ENCODE results near the gene ACR.

ACR gene

DNA sequence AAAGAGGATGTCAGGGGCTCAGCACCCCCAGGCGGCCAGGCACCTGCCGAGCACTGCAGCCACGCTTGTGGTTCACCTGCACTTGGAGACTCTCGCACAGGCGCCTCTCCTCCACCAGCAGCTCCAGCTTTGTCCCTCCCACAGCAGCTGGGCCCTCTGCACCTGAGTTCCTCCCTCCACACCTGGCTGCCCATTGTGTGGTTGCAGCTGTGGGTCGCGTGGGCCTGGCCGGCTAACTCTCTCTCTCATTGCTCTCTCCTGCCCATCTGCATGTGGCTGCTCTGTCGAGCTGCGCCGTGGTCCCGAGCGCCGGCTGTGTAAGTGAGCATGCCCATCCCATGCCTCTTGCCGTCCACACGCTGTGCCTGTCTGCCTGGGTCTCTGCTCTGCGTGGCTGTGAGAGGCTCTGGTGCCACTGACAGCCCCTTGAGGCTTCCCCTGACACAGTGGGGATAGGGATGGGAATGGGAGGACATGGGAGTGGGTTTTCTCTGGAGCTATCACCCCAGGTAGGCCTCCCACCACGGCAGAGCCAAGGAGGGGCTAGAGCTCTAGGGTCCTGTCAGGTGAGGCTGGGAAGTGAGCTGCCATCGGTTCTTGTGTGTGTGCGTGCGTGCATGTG lies 8.5 kb upstream of the ACR start:
- Histone ChIP-seq H3K23ac (ENCODE audit: low read depth, low read length, poor library complexity) (peak overlapping the region; percentile 21), H3K4me3 (ENCODE audit: low read length in 2 of 2) (no peak overlapping the region), H3K18ac (ENCODE audit: low read length) (peak overlapping the region; percentile 44), H2BK12ac (ENCODE audit: low read length) (peak overlapping the region; percentile 47), H3K14ac (ENCODE audit: low read length) (peak overlapping the region; percentile 77), H2BK120ac (ENCODE audit: low read depth, low read length) (no peak overlapping the region), H3K4me2 (ENCODE audit: insufficient read depth, low read length, poor library complexity, severe bottlenecking) (no peak overlapping the region), H2AFZ (ENCODE audit: low read length) (no peak overlapping the region), H4K91ac (ENCODE audit: low read depth, low read length, poor library complexity) (no peak overlapping the region), H3K4ac (ENCODE audit: low read length) (no peak overlapping the region), H2AK5ac (ENCODE audit: low read depth, low read length) (no peak overlapping the region), H3K79me1 (ENCODE audit: low read depth, low read length) (peaks cover 7% of the 10 kb centered on the region), H3K4me1 (ENCODE audit: control insufficient read depth in 2 of 2, insufficient read depth in 1 of 2, low read depth in 1 of 2, low read length in 2 of 2) (peaks cover 0 to 9% of the 10 kb centered on the region in 2 donors), H4K8ac (ENCODE audit: low read depth, low read length) (no peak overlapping the region), H3K36me3 (replicated peaks in 1 of 2; ENCODE audit: control insufficient read depth in 2 of 2, insufficient read depth in 2 of 2, low read length in 2 of 2) (peaks cover 18 to 43% of the 10 kb centered on the region in 2 donors), H2BK15ac (ENCODE audit: low read length) (no peak overlapping the region), H2BK5ac (ENCODE audit: low read length) (peak overlapping the region; percentile 49), H3K9me3 (replicated peaks in 1 of 2; ENCODE audit: control insufficient read depth in 2 of 2, insufficient read depth in 1 of 2, low read depth in 1 of 2, low read length in 2 of 2) (no peaks in the 10 kb centered on the region), H3K27me3 (ENCODE audit: control insufficient read depth in 3 of 3, insufficient read depth in 3 of 3, low read depth in 1 of 3, low read length in 3 of 3) (peaks cover 0 to 19% (median 0%) of the 10 kb centered on the region in 3 experiments), H3K9ac (ENCODE audit: low read depth, low read length, poor library complexity) (peak overlapping the region; percentile 50), H3K27ac (replicated peaks; ENCODE audit: low read length) (no peak overlapping the region)
- DNase-seq (ENCODE audit: low spot score), result no peak
- WGBS, 2 donors (ENCODE audit: extremely low coverage in 2 of 2, insufficient read length in 2 of 2, insufficient replicate concordance in 1 of 2), result no CpG with 5 or more reads among the region's 21 CpGs

- Histone ChIP-seq H4K8ac (ENCODE audit: low read depth, low read length) (no peak overlapping the region), H3K4me3 (ENCODE audit: low read length in 2 of 2) (no peak overlapping the region), H2BK15ac (ENCODE audit: low read length) (peak overlapping the region; percentile 49), H3K27me3 (ENCODE audit: control insufficient read depth in 3 of 3, insufficient read depth in 3 of 3, low read depth in 1 of 3, low read length in 3 of 3) (peaks cover 0 to 21% (median 0%) of the 10 kb centered on the region in 3 experiments), H3K23ac (ENCODE audit: low read depth, low read length, poor library complexity) (peak overlapping the region; percentile 21), H3K4ac (ENCODE audit: low read length) (no peak overlapping the region), H3K27ac (replicated peaks; ENCODE audit: low read length) (no peak overlapping the region), H3K4me2 (ENCODE audit: insufficient read depth, low read length, poor library complexity, severe bottlenecking) (no peak overlapping the region), H2BK12ac (ENCODE audit: low read length) (peak overlapping the region; percentile 47), H2AK5ac (ENCODE audit: low read depth, low read length) (peak overlapping the region; percentile 53), H3K9me3 (replicated peaks in 1 of 2; ENCODE audit: control insufficient read depth in 2 of 2, insufficient read depth in 1 of 2, low read depth in 1 of 2, low read length in 2 of 2) (no peaks in the 10 kb centered on the region), H2BK120ac (ENCODE audit: low read depth, low read length) (no peak overlapping the region), H2BK5ac (ENCODE audit: low read length) (peak overlapping the region; percentile 49), H3K4me1 (ENCODE audit: control insufficient read depth in 2 of 2, insufficient read depth in 1 of 2, low read depth in 1 of 2, low read length in 2 of 2) (peaks cover 0 to 9% of the 10 kb centered on the region in 2 donors), H4K91ac (ENCODE audit: low read depth, low read length, poor library complexity) (no peak overlapping the region), H3K36me3 (replicated peaks in 1 of 2; ENCODE audit: control insufficient read depth in 2 of 2, insufficient read depth in 2 of 2, low read length in 2 of 2) (peaks cover 12 to 36% of the 10 kb centered on the region in 2 donors), H3K79me1 (ENCODE audit: low read depth, low read length) (peaks cover 7% of the 10 kb centered on the region), H3K18ac (ENCODE audit: low read length) (peak overlapping the region; percentile 44), H3K14ac (ENCODE audit: low read length) (peak overlapping the region; percentile 77), H2AFZ (ENCODE audit: low read length) (no peak overlapping the region), H3K9ac (ENCODE audit: low read depth, low read length, poor library complexity) (peak overlapping the region; percentile 50)
- DNase-seq (ENCODE audit: low spot score), result no peak
- no CpG with 5 or more reads among the region's 54 CpGs for WGBS, 2 donors (ENCODE audit: extremely low coverage in 2 of 2, insufficient read length in 2 of 2, insufficient replicate concordance in 1 of 2)
Observed at GRCh38 chr22:50730013-50730891, 7.8 kb upstream of the ACR start.

DNA sequence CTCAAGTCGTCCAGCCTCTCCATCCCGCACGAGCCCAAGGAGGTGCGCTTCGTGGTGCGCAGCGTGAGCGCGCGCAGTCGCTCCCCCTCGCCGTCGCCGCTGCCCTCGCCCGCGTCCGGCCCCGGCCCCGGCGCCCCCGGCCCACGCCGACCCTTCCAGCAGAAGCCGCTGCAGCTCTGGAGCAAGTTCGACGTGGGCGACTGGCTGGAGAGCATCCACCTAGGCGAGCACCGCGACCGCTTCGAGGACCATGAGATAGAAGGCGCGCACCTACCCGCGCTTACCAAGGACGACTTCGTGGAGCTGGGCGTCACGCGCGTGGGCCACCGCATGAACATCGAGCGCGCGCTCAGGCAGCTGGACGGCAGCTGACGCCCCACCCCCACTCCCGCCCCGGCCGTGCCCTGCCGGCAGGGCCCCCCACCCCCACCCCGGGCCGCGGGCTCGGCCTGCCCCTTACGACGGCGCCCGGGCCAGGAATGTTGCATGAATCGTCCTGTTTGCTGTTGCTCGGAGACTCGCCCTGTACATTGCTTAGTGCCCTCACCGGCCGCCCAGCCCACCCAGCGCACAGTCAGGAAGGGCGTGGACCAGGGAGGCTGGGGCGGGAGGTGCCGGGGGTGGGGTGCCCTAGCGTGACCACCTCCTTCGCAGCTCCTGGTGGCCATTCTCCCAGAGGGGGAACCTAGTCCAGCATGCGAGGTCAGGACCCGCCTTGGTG lies 6.9 kb upstream of the ACR start:
- no CpG with 5 or more reads among the region's 76 CpGs for WGBS, 2 donors (ENCODE audit: extremely low coverage in 2 of 2, insufficient read length in 2 of 2, insufficient replicate concordance in 1 of 2)
- H3K4me3 ChIP-seq (ENCODE audit: low read length in 2 of 2), result no peak overlapping the region

More for the DNA sequence above, 6.9 kb upstream of the ACR start:
- Histone ChIP-seq H4K91ac (ENCODE audit: low read depth, low read length, poor library complexity) (no peak overlapping the region), H4K8ac (ENCODE audit: low read depth, low read length) (no peak overlapping the region), H2BK5ac (ENCODE audit: low read length) (no peak overlapping the region), H3K36me3 (replicated peaks in 1 of 2; ENCODE audit: control insufficient read depth in 2 of 2, insufficient read depth in 2 of 2, low read length in 2 of 2) (peaks cover 10 to 27% of the 10 kb centered on the region in 2 donors), H3K23ac (ENCODE audit: low read depth, low read length, poor library complexity) (peak overlapping the region; percentile 73), H2BK15ac (ENCODE audit: low read length) (no peak overlapping the region), H3K27ac (replicated peaks; ENCODE audit: low read length) (no peak overlapping the region), H3K9ac (ENCODE audit: low read depth, low read length, poor library complexity) (peak overlapping the region; percentile 21), H2AFZ (ENCODE audit: low read length) (no peak overlapping the region), H3K14ac (ENCODE audit: low read length) (no peak overlapping the region), H3K79me1 (ENCODE audit: low read depth, low read length) (peaks cover 7% of the 10 kb centered on the region), H3K27me3 (ENCODE audit: control insufficient read depth in 3 of 3, insufficient read depth in 3 of 3, low read depth in 1 of 3, low read length in 3 of 3) (peaks cover 0 to 21% (median 0%) of the 10 kb centered on the region in 3 experiments), H2AK5ac (ENCODE audit: low read depth, low read length) (peak overlapping the region; percentile 37), H3K4me2 (ENCODE audit: insufficient read depth, low read length, poor library complexity, severe bottlenecking) (peak overlapping the region; percentile 11), H3K9me3 (replicated peaks in 1 of 2; ENCODE audit: control insufficient read depth in 2 of 2, insufficient read depth in 1 of 2, low read depth in 1 of 2, low read length in 2 of 2) (no peaks in the 10 kb centered on the region), H3K18ac (ENCODE audit: low read length) (peak overlapping the region; percentile 64), H2BK120ac (ENCODE audit: low read depth, low read length) (no peak overlapping the region), H2BK12ac (ENCODE audit: low read length) (no peak overlapping the region), H3K4me1 (ENCODE audit: control insufficient read depth in 2 of 2, insufficient read depth in 1 of 2, low read depth in 1 of 2, low read length in 2 of 2) (peaks cover 0 to 9% of the 10 kb centered on the region in 2 donors), H3K4ac (ENCODE audit: low read length) (no peak overlapping the region)
- no peak for DNase-seq (ENCODE audit: low spot score)
